ENCODE data around the gene CDK5. TPM values are rescaled to one million over a fixed set of nuclear protein-coding genes. Genes with fewer than 3 reads are reported as not detected.

Gene CDK5
- total and polyA plus RNA-seq, 9 of the 15 experiments (the other 6 are each of a cell fraction or from before 2014, with no cell fraction given) = 3.2 to 38.0 (median 27.5) TPM

GRCh38 chr7:151028131-151028947 is 29.4 kb downstream of the CDK5 start, which contains the start of gene ABCB8 (continued):
- TF ChIP-seq NR2C2 (CRISPR knock-in tag; IDR thresholded peaks at IDR 0.05) (no peak), NR2C2 (tag; IDR thresholded peaks at IDR 0.05) (peak; percentile 97), FOXP1 (CRISPR knock-in tag; IDR thresholded peaks at IDR 0.05) (0 out of 2 replicates have a peak, but pooled peaks have one; percentile 28), ZNF561 (CRISPR knock-in tag; conservative IDR thresholded peaks at IDR 0.05) (no peak), LEF1 (IDR thresholded peaks at IDR 0.05) (peak; percentile 33; the same call in 1 of the 2 replicates), THAP12 (CRISPR knock-in tag; IDR thresholded peaks at IDR 0.05) (peak; percentile 50; the same call in 1 of the 2 replicates), ZFP36 (IDR thresholded peaks at IDR 0.05; ENCODE audit: low read depth, low read length, partially characterized antibody) (peak; percentile 9), ARID1B (IDR thresholded peaks at IDR 0.05) (peak; percentile 65), HMGN3 (IDR thresholded peaks at IDR 0.05; ENCODE audit: borderline replicate concordance, extremely low read depth, insufficient read length, low read depth, low read length) (peak; percentile 88), ZNF224 (CRISPR knock-in tag; IDR thresholded peaks at IDR 0.05) (peak; percentile 57; the same call in 1 of the 2 replicates), ZNF639 (CRISPR knock-in tag; conservative IDR thresholded peaks at IDR 0.05 in 1 of 2, IDR thresholded peaks at IDR 0.05 in 1 of 2) (peak in 1 of 2 experiments; percentile 92; a peak in 2 of 4 replicates), MYC (IDR thresholded peaks at IDR 0.05; ENCODE audit: low read depth, low read length) (peak; percentile 99), MYC (CRISPR knock-in tag; IDR thresholded peaks at IDR 0.05; ENCODE audit: borderline replicate concordance, low read depth) (peak; percentile 76; the same call in 1 of the 2 replicates), ARHGAP35 (IDR thresholded peaks at IDR 0.05; ENCODE audit: partially characterized antibody) (no peak), EGR1 (conservative IDR thresholded peaks at IDR 0.05) (peak; percentile 76), KLF1 (tag; IDR thresholded peaks at IDR 0.05) (peak; percentile 97), ZBTB33 (CRISPR knock-in tag; IDR thresholded peaks at IDR 0.05) (0 out of 2 replicates have a peak, but pooled peaks have one; percentile 53), IRF2 (CRISPR knock-in tag; IDR thresholded peaks at IDR 0.05) (no peak), ATF1 (CRISPR knock-in tag; IDR thresholded peaks at IDR 0.05) (0 out of 2 replicates have a peak, but pooled peaks have one; percentile 26), ATF1 (tag; IDR thresholded peaks at IDR 0.05) (peak; percentile 96), SPI1 (IDR thresholded peaks at IDR 0.05; ENCODE audit: borderline replicate concordance, low read depth, low read length) (peak; percentile 75; the same call in 1 of the 2 replicates), ZBTB7A (IDR thresholded peaks at IDR 0.05; ENCODE audit: borderline replicate concordance, control insufficient read depth, low read depth, low read length) (peak; percentile 99)

Data from K562 (cell line).